Measurements from ENCODE around the gene CANT1. TPM values are rescaled to one million over a fixed set of nuclear protein-coding genes. Genes with fewer than 3 reads are reported as not detected.

The CANT1 gene
- total RNA-seq, 2 experiments from 2014 or later = 28.3 to 30.0 TPM

DNA sequence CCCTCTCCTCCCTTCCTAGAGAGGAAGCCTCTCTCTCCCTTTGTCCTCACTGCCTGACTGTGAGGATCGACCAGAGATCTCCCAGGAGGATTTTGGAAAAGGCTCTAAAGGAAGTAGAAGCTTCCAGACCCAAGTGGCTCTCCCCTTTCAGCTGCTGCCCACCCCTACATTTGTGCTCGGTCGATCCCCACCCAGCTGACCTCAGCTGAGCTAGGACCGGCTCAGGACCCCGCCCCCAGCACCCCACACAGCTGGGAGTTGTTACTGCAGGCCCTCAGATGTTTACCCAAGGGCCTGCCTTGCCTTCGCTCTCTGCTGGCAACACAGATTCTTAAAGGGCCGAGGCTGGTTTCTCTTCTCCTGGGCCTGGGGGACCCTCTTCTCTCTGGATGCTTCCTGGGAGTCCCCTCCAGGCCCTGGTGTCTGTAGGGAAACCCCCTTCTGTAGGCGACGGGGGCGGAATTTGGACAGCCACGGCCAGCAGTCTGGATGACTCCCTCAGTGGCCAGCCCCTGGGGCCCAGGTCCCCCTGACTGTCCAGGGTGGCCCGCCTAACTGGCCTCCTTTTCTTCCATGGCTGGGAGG, 57.5 kb downstream of the CANT1 start:
- no peaks in the 10 kb centered on the region for H3K36me3 Mint-ChIP-seq (ENCODE audit: low read depth)
- POLR2A ChIA-PET = no interaction called here

DNA sequence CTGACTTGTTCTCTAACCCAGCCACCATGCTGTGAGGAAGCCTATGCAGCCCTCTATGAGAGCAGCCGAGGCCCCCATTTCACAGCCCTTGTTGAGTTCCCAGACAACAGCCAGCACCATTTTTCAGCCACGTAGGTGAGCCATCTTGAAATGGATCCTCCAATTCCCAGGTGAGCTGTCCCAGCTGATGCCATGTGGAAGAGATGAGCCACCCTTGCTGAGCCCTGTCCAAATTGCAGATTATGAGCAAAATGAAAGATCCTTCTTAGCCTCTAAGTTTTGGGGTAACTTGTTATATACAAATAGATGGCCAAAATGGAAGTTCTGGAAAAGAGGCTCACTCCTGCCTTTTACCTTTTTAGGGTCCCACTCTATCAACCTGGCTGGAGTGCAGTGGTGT, 58.7 kb downstream of the CANT1 start:
- CTCF ChIA-PET = interaction anchor here (0.6 kb wide), 1 partner anchor 1854 kb away, joined by 4 read pairs; no protein-coding TSS in a partner anchor

More for the DNA sequence above, 57.5 kb downstream of the CANT1 start:
- no peaks in the 10 kb centered on the region for H3K4me1 ChIP-seq (ENCODE audit: insufficient read depth, low read length)
- H3K4me3 ChIP-seq (ENCODE audit: low read length) = no peak overlapping the region
- intact Hi-C loops (cut with DNase I, micrococcal nuclease) = no loop called here
- H3K27ac ChIP-seq (ENCODE audit: low read depth in 1 of 2, low read length in 2 of 2) = no peak overlapping the region
- no peak for ATAC-seq (ENCODE audit: poor library complexity)
- no peaks in the 10 kb centered on the region for H3K27me3 ChIP-seq (ENCODE audit: control insufficient read depth in 1 of 2, insufficient read depth in 2 of 2, low read length in 2 of 2)
- Mint-ChIP-seq H3K27ac (no peak overlapping the region), H3K27me3 (no peaks in the 10 kb centered on the region), H3K4me3 (no peak overlapping the region), H3K4me1 (ENCODE audit: low read depth) (no peaks in the 10 kb centered on the region), H3K9me3 (peaks cover 10% of the 10 kb centered on the region)
- TF ChIP-seq, protein P1, sequence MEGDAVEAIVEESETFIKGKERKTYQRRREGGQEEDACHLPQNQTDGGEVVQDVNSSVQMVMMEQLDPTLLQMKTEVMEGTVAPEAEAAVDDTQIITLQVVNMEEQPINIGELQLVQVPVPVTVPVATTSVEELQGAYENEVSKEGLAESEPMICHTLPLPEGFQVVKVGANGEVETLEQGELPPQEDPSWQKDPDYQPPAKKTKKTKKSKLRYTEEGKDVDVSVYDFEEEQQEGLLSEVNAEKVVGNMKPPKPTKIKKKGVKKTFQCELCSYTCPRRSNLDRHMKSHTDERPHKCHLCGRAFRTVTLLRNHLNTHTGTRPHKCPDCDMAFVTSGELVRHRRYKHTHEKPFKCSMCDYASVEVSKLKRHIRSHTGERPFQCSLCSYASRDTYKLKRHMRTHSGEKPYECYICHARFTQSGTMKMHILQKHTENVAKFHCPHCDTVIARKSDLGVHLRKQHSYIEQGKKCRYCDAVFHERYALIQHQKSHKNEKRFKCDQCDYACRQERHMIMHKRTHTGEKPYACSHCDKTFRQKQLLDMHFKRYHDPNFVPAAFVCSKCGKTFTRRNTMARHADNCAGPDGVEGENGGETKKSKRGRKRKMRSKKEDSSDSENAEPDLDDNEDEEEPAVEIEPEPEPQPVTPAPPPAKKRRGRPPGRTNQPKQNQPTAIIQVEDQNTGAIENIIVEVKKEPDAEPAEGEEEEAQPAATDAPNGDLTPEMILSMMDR (IDR thresholded peaks at IDR 0.05) = no peak
- peaks cover 7 to 25% of the 10 kb centered on the region in 2 experiments for H3K9me3 ChIP-seq (ENCODE audit: control insufficient read depth in 1 of 2, insufficient read depth in 1 of 2, low read length in 2 of 2)
- DNase-seq = no peak
- CTCF ChIA-PET = no interaction called here
- H3K36me3 ChIP-seq (ENCODE audit: insufficient read depth, low read length) = no peaks in the 10 kb centered on the region

GRCh38 chr17:78947235-78948149, 62.1 kb downstream of the CANT1 start:
- Histone ChIP-seq H3K4me1 (ENCODE audit: insufficient read depth, low read length) (no peaks in the 10 kb centered on the region), H3K9me3 (ENCODE audit: control insufficient read depth in 1 of 2, insufficient read depth in 1 of 2, low read length in 2 of 2) (peaks cover 7 to 27% of the 10 kb centered on the region in 2 experiments), H3K27me3 (ENCODE audit: control insufficient read depth in 1 of 2, insufficient read depth in 2 of 2, low read length in 2 of 2) (no peaks in the 10 kb centered on the region), H3K36me3 (ENCODE audit: insufficient read depth, low read length) (no peaks in the 10 kb centered on the region), H3K27ac (ENCODE audit: low read depth in 1 of 2, low read length in 2 of 2) (no peak overlapping the region), H3K4me3 (ENCODE audit: low read length) (no peak overlapping the region)
- ATAC-seq (ENCODE audit: poor library complexity) = no peak
- no peak for DNase-seq
- ChIA-PET POLR2A (no interaction called here), CTCF (no interaction called here)
- Mint-ChIP-seq H3K27ac (no peak overlapping the region), H3K36me3 (ENCODE audit: low read depth) (no peaks in the 10 kb centered on the region), H3K9me3 (peaks cover 10% of the 10 kb centered on the region), H3K4me1 (ENCODE audit: low read depth) (no peaks in the 10 kb centered on the region), H3K4me3 (no peak overlapping the region), H3K27me3 (peaks cover 4% of the 10 kb centered on the region)
- TF ChIP-seq, protein P1 (IDR thresholded peaks at IDR 0.05) = no peak
- intact Hi-C loops (cut with DNase I, micrococcal nuclease) = no loop called here

More for the DNA sequence above, 58.7 kb downstream of the CANT1 start:
- H3K27me3 ChIP-seq (ENCODE audit: control insufficient read depth in 1 of 2, insufficient read depth in 2 of 2, low read length in 2 of 2) = no peaks in the 10 kb centered on the region
- intact Hi-C loops (cut with DNase I, micrococcal nuclease) = no loop called here
- no peaks in the 10 kb centered on the region for H3K4me1 ChIP-seq (ENCODE audit: insufficient read depth, low read length)
- Mint-ChIP-seq H3K27ac (no peak overlapping the region), H3K4me3 (no peak overlapping the region), H3K4me1 (ENCODE audit: low read depth) (no peaks in the 10 kb centered on the region), H3K9me3 (peaks cover 10% of the 10 kb centered on the region), H3K36me3 (ENCODE audit: low read depth) (no peaks in the 10 kb centered on the region), H3K27me3 (no peaks in the 10 kb centered on the region)
- POLR2A ChIA-PET = no interaction called here
- no peak overlapping the region for H3K4me3 ChIP-seq (ENCODE audit: low read length)
- ATAC-seq (ENCODE audit: poor library complexity) (no peak), DNase-seq (no peak)
- H3K27ac ChIP-seq (ENCODE audit: low read depth in 1 of 2, low read length in 2 of 2) = no peak overlapping the region
- TF ChIP-seq, protein P1 (IDR thresholded peaks at IDR 0.05) = no peak
- peaks cover 7 to 27% of the 10 kb centered on the region in 2 experiments for H3K9me3 ChIP-seq (ENCODE audit: control insufficient read depth in 1 of 2, insufficient read depth in 1 of 2, low read length in 2 of 2)
- no peaks in the 10 kb centered on the region for H3K36me3 ChIP-seq (ENCODE audit: insufficient read depth, low read length)
